T-cell (primary cell): ENCODE measurements around the gene TMPRSS9. TPM values are rescaled to one million over a fixed set of nuclear protein-coding genes. Genes with fewer than 3 reads are reported as not detected.

Source experiments
- ATAC-seq, 4 experiments: fragments of 200-7000 bp in 3 of 4; fragments of 150-1000 bp in 1 of 4; cut with Tn5 transposase; replicated peaks in 1 of 4; 1 replicate in 3 of 4; 2 replicates in 1 of 4; pipeline ENCODE4 v1.10.0; 2021; ENCODE audit warnings: moderate library complexity in 3 of 4, mild to moderate bottlenecking in 2 of 4, moderate number of reproducible peaks in 1 of 4
- CTCF ChIA-PET, 2 donors: fragments of 300-600 bp; sonication (Branson Sonifier 250); formaldehyde crosslinking; loops; one replicate each; lab custom pipeline; 2022; ENCODE audit warnings: antibody characterized with exemption in 2 of 2; lab: Charles Lee
- POLR2A ChIA-PET, 2 donors: fragments of 300-600 bp; sonication (Branson Sonifier 250); formaldehyde crosslinking; loops; one replicate each; lab custom pipeline; 2022; ENCODE audit warnings: antibody characterized with exemption in 2 of 2; lab: Charles Lee
- DNase-seq, 35 experiments: peaks; one replicate each; pipeline versions ENCODE4 v3.0.0 to v3.0.0-alpha.2; 2013 to 2023
- H3K27ac ChIP-seq: one replicate; pipeline ENCODE4 v1.5.1; 2013; ENCODE audit warnings: low read length
- H3K27me3 ChIP-seq, 2 experiments: replicated peaks in 1 of 2; 1 replicate in 1 of 2; 2 replicates in 1 of 2; pipeline versions ENCODE4 v1.6.1 to v1.7.0; 2013; ENCODE audit warnings: low read length in 1 of 2, mixed read lengths in 1 of 2; ENCODE audit not compliant: control insufficient read depth in 2 of 2, insufficient read depth in 2 of 2; ENCODE audit errors: extremely low read depth in 1 of 2
- H3K36me3 ChIP-seq, 2 donors: 1 replicate in 1 of 2; 2 replicates in 1 of 2; pipeline versions ENCODE4 v1.6.1 to v1.7.0; 2013; ENCODE audit warnings: low read length in 1 of 2; ENCODE audit not compliant: control insufficient read depth in 2 of 2, insufficient read depth in 1 of 2; ENCODE audit errors: extremely low read depth in 1 of 2
- H3K4me1 ChIP-seq, 2 experiments: 1 replicate in 1 of 2; 2 replicates in 1 of 2; pipeline versions ENCODE4 v1.6.1 to v1.7.0; 2013; ENCODE audit warnings: low read length in 2 of 2, mixed read lengths in 1 of 2; ENCODE audit not compliant: insufficient read depth in 2 of 2, control insufficient read depth in 1 of 2; ENCODE audit errors: extremely low read depth in 1 of 2
- H3K4me3 ChIP-seq, 2 donors: 1 replicate in 1 of 2; 2 replicates in 1 of 2; pipeline versions ENCODE4 v1.5.1 to v1.7.0; 2013; ENCODE audit warnings: mild to moderate bottlenecking in 2 of 2, low read length in 1 of 2, moderate library complexity in 1 of 2; ENCODE audit not compliant: control insufficient read depth in 1 of 2; ENCODE audit errors: extremely low read depth in 1 of 2
- H3K9me3 ChIP-seq: 2 replicates; pipeline ENCODE4 v1.7.0; 2013
- H3K27ac Mint-ChIP-seq, 2 donors: one replicate each; pipeline ENCODE4 v1.8.0; 2020 to 2021; ENCODE audit warnings: mild to moderate bottlenecking in 2 of 2, mixed read lengths in 2 of 2
- H3K27me3 Mint-ChIP-seq, 2 donors: one replicate each; pipeline ENCODE4 v1.8.0; 2021 to 2022; ENCODE audit warnings: mixed read lengths in 2 of 2
- H3K36me3 Mint-ChIP-seq: one replicate; pipeline ENCODE4 v1.8.0; 2021; ENCODE audit warnings: mixed read lengths
- H3K4me1 Mint-ChIP-seq, 3 donors: one replicate each; pipeline ENCODE4 v1.8.0; 2020 to 2022; ENCODE audit warnings: mixed read lengths in 3 of 3, mild to moderate bottlenecking in 1 of 3
- H3K4me3 Mint-ChIP-seq, 3 donors: one replicate each; pipeline ENCODE4 v1.8.0; 2020 to 2022; ENCODE audit warnings: mild to moderate bottlenecking in 3 of 3, mixed read lengths in 3 of 3, moderate library complexity in 3 of 3
- H3K9me3 Mint-ChIP-seq, 3 donors: one replicate each; pipeline ENCODE4 v1.8.0; 2020 to 2022; ENCODE audit warnings: mixed read lengths in 3 of 3
- WGBS: methylation state at CpG from one replicate; pipeline ENCODE4 v1.1.5; 2013; ENCODE audit warnings: missing lambda C conversion rate; ENCODE audit not compliant: insufficient coverage; 5-methylcytosine and 5-hydroxymethylcytosine counted together
- total RNA-seq, 35 experiments: library from RNA in 6 of 35; stranded (reverse) in 6 of 35; fragments of 120-200 nt in 1 of 35; gene quantifications; one replicate each; pipeline versions ENCODE4 v1.2.1 to v1.2.4 and lab custom pipeline; 2013 to 2026

TMPRSS9 gene
- total RNA-seq, 5 donors from 2014 or later (not counting 1 experiment from before 2014, with no cell fraction given): not detected

DNA sequence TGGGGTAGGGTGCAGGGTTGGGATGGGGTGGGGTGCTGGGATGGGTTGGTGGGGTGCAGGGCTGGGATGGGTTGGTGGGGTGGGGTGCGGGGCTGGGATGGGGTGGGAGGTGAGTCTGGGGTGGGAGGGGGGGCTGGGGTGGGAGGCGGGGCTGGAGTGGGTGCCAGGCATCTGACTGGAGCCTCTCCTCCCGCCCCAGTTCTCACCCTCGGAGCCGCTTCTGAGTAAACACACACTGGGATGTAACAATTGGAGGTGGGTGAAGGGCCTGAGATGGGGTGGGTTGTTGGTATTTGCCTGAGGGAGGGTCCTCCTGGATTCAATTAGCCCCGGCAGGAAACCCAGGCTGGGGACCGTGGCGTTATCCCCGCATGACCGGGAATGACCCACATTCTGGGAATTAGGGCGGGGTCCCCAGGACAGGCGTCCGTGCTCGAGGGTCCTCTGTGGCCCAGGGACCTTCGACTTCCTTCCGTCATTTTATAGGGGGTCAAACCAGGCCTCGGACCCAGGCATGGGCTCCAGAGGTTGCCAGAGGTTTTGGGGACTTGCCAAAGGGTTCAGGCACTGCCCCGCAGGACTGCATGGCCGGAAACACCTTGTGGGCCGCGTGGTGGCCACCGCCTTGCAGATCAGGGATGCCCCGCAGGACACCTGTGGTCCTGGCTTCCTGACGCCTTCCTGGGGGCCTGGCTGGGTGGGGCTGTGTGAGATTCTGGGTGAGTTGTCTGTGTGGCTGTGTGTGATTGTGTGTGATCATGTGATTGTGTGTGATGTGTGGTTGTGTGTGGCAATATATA is 1.4 kb downstream of the TMPRSS9 start:
- no peaks in the 10 kb centered on the region for H3K9me3 Mint-ChIP-seq
- 29% methylated on average over 19 of the region's 24 CpGs for WGBS
- no peak overlapping the region for H3K4me3 Mint-ChIP-seq
- H3K36me3 Mint-ChIP-seq: no peaks in the 10 kb centered on the region
- H3K4me1 Mint-ChIP-seq: peaks cover 0 to 4% (median 4%) of the 10 kb centered on the region in 3 donors
- DNase-seq (no peak), ATAC-seq (no peak)
- peaks cover 0 to 9% of the 10 kb centered on the region in 2 experiments for H3K4me1 ChIP-seq
- ChIA-PET CTCF (no interaction called here), POLR2A (no interaction called here)
- no peaks in the 10 kb centered on the region for H3K36me3 ChIP-seq
- H3K9me3 ChIP-seq: no peaks in the 10 kb centered on the region
- peaks cover 12 to 16% of the 10 kb centered on the region in 2 donors for H3K27me3 Mint-ChIP-seq
- no peak overlapping the region for H3K4me3 ChIP-seq
- H3K27ac Mint-ChIP-seq: no peak overlapping the region
- H3K27me3 ChIP-seq: peaks cover 0 to 45% of the 10 kb centered on the region in 2 experiments
- no peak overlapping the region for H3K27ac ChIP-seq

DNA sequence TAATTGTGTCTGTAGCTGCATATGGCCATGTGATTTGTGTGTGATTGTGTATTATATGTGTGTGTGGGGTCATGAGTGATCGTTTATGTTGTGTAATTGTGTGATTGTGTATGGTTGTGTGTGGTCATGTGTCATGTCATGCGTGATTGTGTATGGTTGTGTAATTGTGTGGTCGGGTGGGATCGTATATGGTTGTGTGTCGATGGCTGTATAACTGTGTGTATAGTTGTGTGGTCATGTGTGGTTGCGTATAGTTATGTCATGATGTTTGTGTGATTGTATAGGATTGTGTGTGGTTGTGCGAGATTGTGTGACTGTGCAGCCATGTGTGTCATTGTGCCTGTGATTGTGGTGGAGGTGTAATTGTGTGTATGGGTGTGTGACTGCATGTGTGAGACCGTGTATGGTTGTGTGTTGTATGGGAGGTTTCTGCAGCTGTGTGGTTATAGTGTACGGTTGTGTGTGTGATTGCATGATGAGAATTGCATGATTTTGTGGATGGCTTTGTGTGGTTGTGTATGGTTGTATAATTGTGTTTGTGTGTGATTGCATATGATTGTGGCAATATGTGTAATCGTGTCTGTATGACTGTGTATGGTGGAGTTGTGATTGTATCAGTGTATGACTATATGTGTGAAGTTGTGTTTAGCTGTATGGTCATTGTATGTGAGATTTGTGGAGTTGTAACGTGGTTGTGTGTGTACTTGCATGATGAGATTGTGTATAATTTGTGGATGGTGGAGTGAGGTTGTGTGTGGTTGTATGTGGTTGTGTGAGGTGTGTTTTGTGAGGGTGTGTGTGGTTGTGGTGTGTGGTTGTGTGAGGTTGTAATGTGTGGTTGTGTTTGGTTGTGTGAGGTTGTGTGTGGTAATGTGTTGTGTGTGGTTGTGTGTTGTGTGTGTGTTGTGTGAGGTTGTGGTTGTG is 2.2 kb downstream of the TMPRSS9 start:
- Mint-ChIP-seq H3K36me3 (no peaks in the 10 kb centered on the region), H3K9me3 (no peaks in the 10 kb centered on the region), H3K27me3 (peaks cover 12 to 16% of the 10 kb centered on the region in 2 donors), H3K4me3 (no peak overlapping the region), H3K27ac (no peak overlapping the region), H3K4me1 (peaks cover 0 to 4% (median 4%) of the 10 kb centered on the region in 3 donors)
- Histone ChIP-seq H3K4me1 (peaks cover 0 to 9% of the 10 kb centered on the region in 2 experiments), H3K27me3 (peaks cover 0 to 45% of the 10 kb centered on the region in 2 experiments), H3K36me3 (no peaks in the 10 kb centered on the region), H3K4me3 (no peak overlapping the region), H3K27ac (no peak overlapping the region), H3K9me3 (no peaks in the 10 kb centered on the region)
- ATAC-seq (no peak), DNase-seq (no peak)
- WGBS: 89% methylated on average over 11 of the region's 11 CpGs
- ChIA-PET POLR2A (no interaction called here), CTCF (no interaction called here)

DNA sequence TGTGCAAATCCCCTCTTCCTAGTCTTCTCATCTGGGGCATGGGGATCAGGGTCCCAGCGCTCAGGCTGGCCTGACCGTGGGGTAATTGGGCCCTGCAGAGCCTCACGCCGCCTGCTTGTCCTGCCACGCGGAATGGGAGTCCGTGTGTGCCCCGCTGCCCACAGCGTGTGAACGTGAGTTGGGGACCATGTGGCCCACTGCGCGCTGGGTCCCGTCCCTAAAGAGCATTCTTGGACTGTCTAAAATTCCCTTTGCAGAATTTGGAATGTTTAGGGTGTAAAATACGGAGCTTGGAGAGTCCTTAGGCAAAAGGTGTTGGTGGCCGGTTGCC is 2.9 kb downstream of the TMPRSS9 start:
- Histone ChIP-seq H3K27me3 (peaks cover 0 to 45% of the 10 kb centered on the region in 2 experiments), H3K9me3 (no peaks in the 10 kb centered on the region), H3K4me1 (peaks cover 0 to 9% of the 10 kb centered on the region in 2 experiments), H3K27ac (no peak overlapping the region), H3K4me3 (no peak overlapping the region), H3K36me3 (no peaks in the 10 kb centered on the region)
- Mint-ChIP-seq H3K9me3 (no peaks in the 10 kb centered on the region), H3K27ac (no peak overlapping the region), H3K4me3 (no peak overlapping the region), H3K27me3 (peaks cover 12 to 16% of the 10 kb centered on the region in 2 donors), H3K36me3 (no peaks in the 10 kb centered on the region), H3K4me1 (peaks cover 0 to 4% (median 4%) of the 10 kb centered on the region in 3 donors)
- 97% methylated on average over 13 of the region's 15 CpGs for WGBS
- no peak for DNase-seq
- POLR2A ChIA-PET: interaction anchor here in 1 of 2 donors (0.8 kb wide), 1 partner anchor 59 kb away, joined by 4 read pairs; no protein-coding TSS in a partner anchor
- ATAC-seq: no peak
- CTCF ChIA-PET: no interaction called here

DNA sequence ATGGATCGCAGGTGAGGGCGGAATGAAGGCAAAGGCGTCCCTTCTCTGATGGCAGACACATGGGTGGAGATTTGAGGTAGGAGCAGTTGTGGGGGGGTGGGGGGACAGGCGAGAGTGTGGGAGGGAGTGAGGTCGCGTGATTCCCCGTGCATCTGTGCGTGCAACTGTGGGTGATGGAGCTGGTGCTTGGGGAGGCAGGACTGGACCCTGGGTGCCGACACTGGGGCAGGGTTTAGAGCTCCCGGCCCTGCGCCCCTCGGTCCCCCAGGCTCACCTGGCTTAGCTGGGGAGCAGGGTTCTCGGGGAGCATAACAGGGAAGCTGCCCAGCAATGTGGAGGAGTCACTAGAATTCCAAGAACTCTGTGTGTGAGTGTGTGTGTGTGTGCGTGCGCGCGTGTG is 3.4 kb downstream of the TMPRSS9 start:
- Histone ChIP-seq H3K27me3 (peaks cover 0 to 47% of the 10 kb centered on the region in 2 experiments), H3K9me3 (no peaks in the 10 kb centered on the region), H3K4me3 (no peak overlapping the region), H3K27ac (no peak overlapping the region), H3K4me1 (peaks cover 0 to 9% of the 10 kb centered on the region in 2 experiments), H3K36me3 (no peaks in the 10 kb centered on the region)
- Mint-ChIP-seq H3K27me3 (peaks cover 12 to 21% of the 10 kb centered on the region in 2 donors), H3K27ac (no peak overlapping the region), H3K9me3 (no peaks in the 10 kb centered on the region), H3K36me3 (peaks cover 3% of the 10 kb centered on the region), H3K4me1 (peaks cover 0 to 4% (median 4%) of the 10 kb centered on the region in 3 donors), H3K4me3 (no peak overlapping the region)
- DNase-seq (no peak), ATAC-seq (no peak)
- ChIA-PET CTCF (no interaction called here), POLR2A (interaction anchor here in 1 of 2 donors (0.8 kb wide), 1 partner anchor 59 kb away, joined by 4 read pairs; no protein-coding TSS in a partner anchor)
- WGBS: 80% methylated on average over 12 of the region's 17 CpGs

DNA sequence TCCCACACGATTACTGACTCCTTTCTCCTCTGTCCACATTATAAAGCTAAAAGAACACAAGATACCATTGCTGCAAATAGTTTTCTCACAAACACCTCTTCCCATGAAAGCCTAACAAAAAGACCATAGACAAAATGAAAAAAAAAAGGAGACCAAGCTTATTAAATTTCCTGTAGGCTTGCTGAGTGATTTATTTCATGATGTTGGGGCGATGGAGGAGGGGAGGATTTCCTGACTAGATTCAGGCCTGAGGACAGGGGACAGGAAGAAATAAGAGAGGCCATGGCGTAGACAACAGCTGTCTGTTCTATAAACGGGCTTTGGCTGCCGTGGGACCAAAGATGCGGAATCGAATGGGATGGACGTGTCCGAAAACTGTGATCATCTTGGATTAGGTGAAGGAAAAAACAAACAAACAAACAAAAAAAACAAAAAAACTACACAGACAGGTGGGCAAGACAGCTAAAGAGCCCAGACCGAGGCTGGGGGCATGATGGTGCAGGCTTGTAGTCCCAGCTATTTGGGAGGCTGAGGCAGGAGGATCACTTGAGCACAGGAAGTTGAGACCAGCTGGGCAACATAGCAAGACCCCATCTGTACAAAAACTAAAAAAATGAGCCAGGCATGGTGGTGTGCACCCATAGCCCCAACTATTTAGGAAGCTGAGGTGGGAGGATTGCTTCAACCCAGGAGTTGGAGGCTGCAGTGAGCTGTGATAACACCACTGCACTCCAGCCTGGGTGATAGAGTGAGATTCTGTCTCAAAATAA is 5.3 kb downstream of the TMPRSS9 start:
- POLR2A ChIA-PET: no interaction called here
- Mint-ChIP-seq H3K36me3 (peaks cover 3% of the 10 kb centered on the region), H3K4me3 (no peak overlapping the region), H3K9me3 (no peaks in the 10 kb centered on the region), H3K27me3 (peaks cover 11 to 19% of the 10 kb centered on the region in 2 donors), H3K27ac (no peak overlapping the region), H3K4me1 (peaks cover 0 to 5% (median 4%) of the 10 kb centered on the region in 3 donors)
- H3K27ac ChIP-seq: no peak overlapping the region
- peaks cover 0 to 42% of the 10 kb centered on the region in 2 experiments for H3K27me3 ChIP-seq
- H3K9me3 ChIP-seq: no peaks in the 10 kb centered on the region
- peaks cover 0 to 13% of the 10 kb centered on the region in 2 experiments for H3K4me1 ChIP-seq
- H3K4me3 ChIP-seq: no peak overlapping the region
- no peaks in the 10 kb centered on the region for H3K36me3 ChIP-seq
- CTCF ChIA-PET: interaction anchor here in 1 of 2 donors (0.7 kb wide), 1 partner anchor 792 kb away, joined by 3 read pairs; no protein-coding TSS in a partner anchor
- ATAC-seq (no peak), DNase-seq (no peak)
- 83% methylated on average over 1 of the region's 10 CpGs for WGBS
